ENCODE measurements around the gene LYPD6B.

Gene LYPD6B

DNA sequence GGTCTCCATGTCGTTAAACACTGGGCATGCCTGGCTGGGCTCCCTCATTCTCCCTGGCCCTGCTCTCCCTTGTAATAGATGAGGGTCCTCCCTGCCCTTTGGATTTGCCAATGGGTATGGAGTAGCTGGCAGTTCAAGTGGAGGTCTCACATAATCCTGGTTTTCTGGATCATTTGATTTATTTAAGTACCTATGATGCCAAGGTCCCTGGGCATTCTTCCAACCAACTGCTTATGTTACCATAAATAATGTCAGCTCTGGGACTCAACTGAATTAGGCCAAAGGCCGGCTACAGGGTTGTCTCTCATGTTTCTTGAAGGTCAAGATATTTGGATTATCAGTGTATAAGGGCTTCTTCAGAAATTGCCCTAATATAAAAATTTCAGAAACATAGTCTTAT is 186.9 kb downstream of the LYPD6B start:
- TF ChIP-seq, protein P1, sequence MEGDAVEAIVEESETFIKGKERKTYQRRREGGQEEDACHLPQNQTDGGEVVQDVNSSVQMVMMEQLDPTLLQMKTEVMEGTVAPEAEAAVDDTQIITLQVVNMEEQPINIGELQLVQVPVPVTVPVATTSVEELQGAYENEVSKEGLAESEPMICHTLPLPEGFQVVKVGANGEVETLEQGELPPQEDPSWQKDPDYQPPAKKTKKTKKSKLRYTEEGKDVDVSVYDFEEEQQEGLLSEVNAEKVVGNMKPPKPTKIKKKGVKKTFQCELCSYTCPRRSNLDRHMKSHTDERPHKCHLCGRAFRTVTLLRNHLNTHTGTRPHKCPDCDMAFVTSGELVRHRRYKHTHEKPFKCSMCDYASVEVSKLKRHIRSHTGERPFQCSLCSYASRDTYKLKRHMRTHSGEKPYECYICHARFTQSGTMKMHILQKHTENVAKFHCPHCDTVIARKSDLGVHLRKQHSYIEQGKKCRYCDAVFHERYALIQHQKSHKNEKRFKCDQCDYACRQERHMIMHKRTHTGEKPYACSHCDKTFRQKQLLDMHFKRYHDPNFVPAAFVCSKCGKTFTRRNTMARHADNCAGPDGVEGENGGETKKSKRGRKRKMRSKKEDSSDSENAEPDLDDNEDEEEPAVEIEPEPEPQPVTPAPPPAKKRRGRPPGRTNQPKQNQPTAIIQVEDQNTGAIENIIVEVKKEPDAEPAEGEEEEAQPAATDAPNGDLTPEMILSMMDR (conservative IDR thresholded peaks at IDR 0.05; ENCODE audit: low read depth, low read length): no peak
- no peak overlapping the region for H3K27ac ChIP-seq

DNA sequence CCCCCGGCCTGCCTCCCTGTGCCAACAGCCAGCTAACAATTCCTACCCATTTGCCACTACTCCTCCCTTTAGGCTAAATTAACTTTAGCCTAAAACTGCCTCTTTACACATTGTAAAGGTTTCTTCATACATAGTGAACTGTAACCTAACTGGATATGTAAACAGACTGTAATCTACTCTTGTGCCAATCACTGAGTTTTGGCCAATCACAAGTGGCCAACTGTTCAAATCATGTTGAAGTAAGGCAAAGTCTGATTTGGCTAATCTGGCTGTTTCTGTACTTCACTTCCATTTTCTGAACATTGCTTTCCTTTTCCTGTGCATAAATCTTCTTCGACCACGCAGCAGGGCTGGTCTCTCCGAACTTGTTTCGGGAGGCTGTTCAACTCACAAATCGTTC is 188.3 kb downstream of the LYPD6B start:
- H3K36me3 ChIP-seq (ENCODE audit: insufficient read depth): no peaks in the 10 kb centered on the region
- no peak overlapping the region for H3K4me3 ChIP-seq (IDR thresholded peaks at IDR 0.05; ENCODE audit: insufficient read depth, low read depth, low read length)
- no peaks in the 10 kb centered on the region for H3K4me1 ChIP-seq (ENCODE audit: low read depth, poor library complexity, severe bottlenecking)
- no peak overlapping the region for H2AFZ ChIP-seq (ENCODE audit: low read depth)
- TF ChIP-seq, protein P1 (conservative IDR thresholded peaks at IDR 0.05; ENCODE audit: low read depth, low read length): no peak
- no peaks in the 10 kb centered on the region for H3K79me2 ChIP-seq (ENCODE audit: insufficient read depth, low read depth)
- H4K20me1 ChIP-seq (ENCODE audit: insufficient read depth): no peaks in the 10 kb centered on the region
- H3K9ac ChIP-seq: no peak overlapping the region
- H3K27ac ChIP-seq: no peak overlapping the region
- no peaks in the 10 kb centered on the region for H3K27me3 ChIP-seq (ENCODE audit: insufficient read depth, low read depth)
- H3K4me2 ChIP-seq: no peak overlapping the region

More for the DNA sequence above, 186.9 kb downstream of the LYPD6B start:
- Histone ChIP-seq H4K20me1 (ENCODE audit: insufficient read depth) (no peaks in the 10 kb centered on the region), H3K9ac (no peak overlapping the region), H3K79me2 (ENCODE audit: insufficient read depth, low read depth) (no peaks in the 10 kb centered on the region), H3K36me3 (ENCODE audit: insufficient read depth) (no peaks in the 10 kb centered on the region), H3K27me3 (ENCODE audit: insufficient read depth, low read depth) (no peaks in the 10 kb centered on the region), H2AFZ (ENCODE audit: low read depth) (no peak overlapping the region), H3K4me3 (IDR thresholded peaks at IDR 0.05; ENCODE audit: insufficient read depth, low read depth, low read length) (no peak overlapping the region), H3K4me1 (ENCODE audit: low read depth, poor library complexity, severe bottlenecking) (no peaks in the 10 kb centered on the region), H3K4me2 (no peak overlapping the region)

DNA sequence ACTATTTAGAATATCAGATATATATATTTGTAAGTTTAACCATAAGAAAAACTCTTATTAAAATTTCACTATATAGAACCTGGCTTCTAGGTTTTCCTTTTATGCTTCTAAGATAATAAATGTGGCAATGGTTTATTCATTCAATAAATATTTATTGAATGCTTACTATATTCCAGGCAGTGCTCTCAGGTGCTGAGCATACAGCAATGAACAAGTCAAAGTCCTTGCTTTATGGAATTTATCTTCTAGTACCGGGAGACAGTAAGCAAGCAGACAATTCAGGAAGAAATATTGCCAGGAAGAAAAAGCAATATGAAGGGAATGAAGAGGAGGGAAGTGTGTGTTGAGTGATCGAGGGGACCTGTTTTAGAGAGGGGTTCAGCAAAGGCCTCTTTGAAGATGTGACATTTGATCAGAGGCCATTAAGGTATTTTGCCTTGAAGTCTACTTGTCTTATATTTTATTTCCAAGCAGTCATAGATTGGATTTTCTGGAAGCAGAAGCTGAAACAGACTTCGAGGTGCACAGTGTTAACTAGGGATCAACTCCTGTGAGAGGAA is 197.4 kb downstream of the LYPD6B start:
- H4K20me1 ChIP-seq (ENCODE audit: insufficient read depth): no peaks in the 10 kb centered on the region
- no peak overlapping the region for H3K4me2 ChIP-seq
- no peaks in the 10 kb centered on the region for H3K4me1 ChIP-seq (ENCODE audit: low read depth, poor library complexity, severe bottlenecking)
- TF ChIP-seq, protein P1 (conservative IDR thresholded peaks at IDR 0.05; ENCODE audit: low read depth, low read length): no peak
- H3K79me2 ChIP-seq (ENCODE audit: insufficient read depth, low read depth): no peaks in the 10 kb centered on the region
- no peak overlapping the region for H3K9ac ChIP-seq
- H3K27ac ChIP-seq: no peak overlapping the region
- no peaks in the 10 kb centered on the region for H3K27me3 ChIP-seq (ENCODE audit: insufficient read depth, low read depth)
- no peak overlapping the region for H2AFZ ChIP-seq (ENCODE audit: low read depth)
- H3K36me3 ChIP-seq (ENCODE audit: insufficient read depth): no peaks in the 10 kb centered on the region
- H3K4me3 ChIP-seq (IDR thresholded peaks at IDR 0.05; ENCODE audit: insufficient read depth, low read depth, low read length): no peak overlapping the region

- Histone ChIP-seq H3K4me2 (no peak overlapping the region), H3K4me3 (IDR thresholded peaks at IDR 0.05; ENCODE audit: insufficient read depth, low read depth, low read length) (no peak overlapping the region), H3K36me3 (ENCODE audit: insufficient read depth) (no peaks in the 10 kb centered on the region), H3K27me3 (ENCODE audit: insufficient read depth, low read depth) (no peaks in the 10 kb centered on the region), H3K79me2 (ENCODE audit: insufficient read depth, low read depth) (no peaks in the 10 kb centered on the region), H4K20me1 (ENCODE audit: insufficient read depth) (no peaks in the 10 kb centered on the region), H3K9ac (no peak overlapping the region), H3K4me1 (ENCODE audit: low read depth, poor library complexity, severe bottlenecking) (no peaks in the 10 kb centered on the region), H2AFZ (ENCODE audit: low read depth) (no peak overlapping the region), H3K27ac (no peak overlapping the region)
- TF ChIP-seq, protein P1 (conservative IDR thresholded peaks at IDR 0.05; ENCODE audit: low read depth, low read length): no peak
Observed at GRCh38 chr2:149236410-149236809, 197.9 kb downstream of the LYPD6B start.

All from KMS-11 (cell line).